Mammary epithelial cell (primary cell): ENCODE data around the gene TXNRD3.

ENCODE experiments used
- CTCF ChIP-seq, 2 donors: IDR thresholded peaks in 1 of 2; conservative IDR thresholded peaks in 1 of 2; 2 replicates each; pipeline ENCODE4 v1.5.1; 2011 to 2012; ENCODE audit warnings: inconsistent platforms in 2 of 2, low read length in 2 of 2, mild to moderate bottlenecking in 2 of 2, control low read depth in 1 of 2, low read depth in 1 of 2; ENCODE audit not compliant: insufficient read depth in 1 of 2; ENCODE audit errors: extremely low read depth in 1 of 2
- EZH2 ChIP-seq: IDR thresholded peaks from 2 replicates; pipeline ENCODE4 v1.6.1; 2012; ENCODE audit warnings: low read length, inconsistent platforms, borderline replicate concordance

- TF ChIP-seq CTCF (conservative IDR thresholded peaks at IDR 0.05 in 1 of 2, IDR thresholded peaks at IDR 0.05 in 1 of 2; ENCODE audit: extremely low read depth in 1 of 2, insufficient read depth in 1 of 2, low read depth in 1 of 2, low read length in 2 of 2) (no peak), EZH2 (no peak)
Observed at GRCh38 chr3:126676919-126677705, 22.2 kb upstream of the TXNRD3 start.
